T-helper 2 cell treated with Interferon-gamma antibody and Interleukin-4, amounts not matched to agents 5 μg/mL and 100 μg/mL, for 36 hours (primary cell): ENCODE data around the gene KCNMB2.
"Not testable (repeated sequence)": the region's sequence is repeated elsewhere in the genome, so short reads cannot be mapped to it uniquely, and the experiment has no call there.

Experiments
- DNase-seq: peaks from one replicate; pipeline ENCODE4 v3.0.0; 2021; ENCODE audit warnings: low spot score
- H3K27ac Mint-ChIP-seq: one replicate; pipeline ENCODE4 v1.8.0; 2021; ENCODE audit warnings: mild to moderate bottlenecking, mixed read lengths
- H3K27me3 Mint-ChIP-seq: one replicate; pipeline ENCODE4 v1.8.0; 2021; ENCODE audit warnings: low read depth, mixed read lengths
- H3K36me3 Mint-ChIP-seq: one replicate; pipeline ENCODE4 v1.8.0; 2021; ENCODE audit warnings: low read depth, mixed read lengths
- H3K4me1 Mint-ChIP-seq: one replicate; pipeline ENCODE4 v1.8.0; 2021; ENCODE audit warnings: low read depth, mixed read lengths
- H3K4me3 Mint-ChIP-seq: one replicate; pipeline ENCODE4 v1.8.0; 2022; ENCODE audit warnings: mild to moderate bottlenecking, moderate library complexity, mixed read lengths
- H3K9me3 Mint-ChIP-seq: one replicate; pipeline ENCODE4 v1.8.0; 2021; ENCODE audit warnings: mixed read lengths

The KCNMB2 gene

DNA sequence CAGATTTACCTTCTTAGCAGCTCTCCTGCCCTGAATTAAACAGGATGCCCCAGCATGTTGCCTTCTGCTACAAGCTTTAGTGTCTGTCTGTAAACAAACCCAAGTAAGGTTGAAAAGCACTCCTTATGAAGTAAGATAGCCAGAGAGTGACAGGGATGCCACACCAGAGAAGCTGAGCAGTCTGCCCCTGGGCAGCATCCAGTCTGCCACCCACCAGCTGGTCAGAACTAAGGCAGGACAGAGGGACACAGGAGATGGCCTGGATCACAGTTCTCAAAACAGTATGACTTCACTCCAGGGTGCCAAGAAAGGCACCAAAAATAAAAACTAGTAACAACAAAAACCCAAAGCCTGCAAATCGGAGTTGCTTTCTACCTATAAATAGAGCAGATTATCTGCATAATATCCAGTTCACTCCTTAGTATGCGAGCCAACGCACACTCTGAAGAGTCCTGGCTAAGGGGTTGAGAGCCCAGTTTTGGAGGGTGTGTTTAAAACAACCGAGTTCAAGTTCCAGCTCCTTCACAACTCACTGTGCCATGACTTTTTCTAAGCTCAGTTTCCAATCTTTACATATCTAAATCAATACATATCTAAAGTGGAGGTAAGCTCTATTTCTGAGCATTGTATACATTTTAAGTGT is 198.9 kb downstream of the KCNMB2 start:
- no peak overlapping the region for H3K27ac Mint-ChIP-seq
- H3K4me1 Mint-ChIP-seq = no peaks in the 10 kb centered on the region
- H3K4me3 Mint-ChIP-seq = no peak overlapping the region
- no peaks in the 10 kb centered on the region for H3K27me3 Mint-ChIP-seq
- H3K9me3 Mint-ChIP-seq = no peaks in the 10 kb centered on the region
- no peak for DNase-seq
- H3K36me3 Mint-ChIP-seq = no peaks in the 10 kb centered on the region

DNA sequence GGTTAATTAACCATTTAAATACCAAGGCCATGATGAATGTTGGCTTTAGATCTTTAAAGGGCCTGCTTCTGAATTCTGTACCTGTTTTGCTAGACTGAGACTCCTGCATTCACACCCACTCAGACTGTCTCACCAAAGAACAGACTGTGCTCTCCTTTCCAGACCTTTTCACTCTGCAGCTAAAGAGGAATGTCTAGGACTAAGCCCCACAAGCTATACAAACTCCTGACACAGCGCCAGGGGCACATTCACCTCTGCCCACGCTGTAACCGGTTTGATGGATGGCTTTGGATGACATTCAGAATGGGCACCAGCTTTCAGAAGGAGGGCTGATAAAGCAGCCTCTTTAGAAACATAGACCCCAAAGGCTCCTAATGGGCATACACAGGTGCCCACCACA is 200.1 kb downstream of the KCNMB2 start:
- Mint-ChIP-seq H3K27me3 (no peaks in the 10 kb centered on the region), H3K36me3 (no peaks in the 10 kb centered on the region), H3K27ac (no peak overlapping the region), H3K4me1 (no peaks in the 10 kb centered on the region), H3K9me3 (no peaks in the 10 kb centered on the region), H3K4me3 (no peak overlapping the region)
- no peak for DNase-seq

DNA sequence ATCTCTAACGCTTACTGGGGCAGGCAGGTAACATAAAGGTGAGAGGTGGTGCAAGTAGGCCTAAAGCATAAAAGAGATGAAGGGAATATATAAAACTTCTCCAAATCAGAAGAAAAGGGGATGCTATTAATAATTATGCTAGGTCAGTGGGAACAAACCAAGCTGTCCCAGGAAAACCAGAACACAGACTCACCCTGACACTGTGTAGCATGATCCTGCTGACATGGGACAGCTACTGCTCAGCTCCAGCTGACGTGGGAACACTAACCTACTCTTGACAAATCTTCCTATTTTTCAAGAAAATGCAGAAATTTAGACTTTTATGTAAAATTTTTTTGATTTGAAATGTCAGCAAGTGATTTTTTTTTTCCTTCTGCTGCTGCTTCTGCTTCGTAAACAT is 203.5 kb downstream of the KCNMB2 start:
- Mint-ChIP-seq H3K36me3 (no peaks in the 10 kb centered on the region), H3K4me1 (no peaks in the 10 kb centered on the region), H3K27ac (no peak overlapping the region), H3K27me3 (no peaks in the 10 kb centered on the region), H3K9me3 (no peaks in the 10 kb centered on the region), H3K4me3 (no peak overlapping the region)
- no peak for DNase-seq

DNA sequence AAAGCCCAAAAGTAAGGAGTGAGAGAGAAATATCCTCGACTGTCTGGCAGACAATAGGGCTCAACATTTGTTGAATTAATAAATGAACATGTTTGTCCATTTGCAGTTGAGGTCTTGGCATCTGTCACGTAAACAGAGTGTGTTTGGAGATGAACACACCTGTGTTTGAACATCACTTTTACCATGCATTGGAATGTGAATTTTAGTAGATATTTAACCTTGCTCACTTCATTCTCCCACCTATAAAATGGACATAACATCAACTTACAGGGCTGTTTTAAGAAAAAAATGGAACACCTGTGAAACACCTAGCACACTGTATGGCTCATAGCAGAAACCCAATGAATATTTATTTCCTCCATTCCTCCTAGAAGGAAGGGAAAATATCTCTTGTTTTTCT is 204.8 kb downstream of the KCNMB2 start:
- Mint-ChIP-seq H3K4me1 (no peaks in the 10 kb centered on the region), H3K27ac (no peak overlapping the region), H3K9me3 (no peaks in the 10 kb centered on the region), H3K4me3 (no peak overlapping the region), H3K27me3 (no peaks in the 10 kb centered on the region), H3K36me3 (no peaks in the 10 kb centered on the region)
- DNase-seq = no peak

DNA sequence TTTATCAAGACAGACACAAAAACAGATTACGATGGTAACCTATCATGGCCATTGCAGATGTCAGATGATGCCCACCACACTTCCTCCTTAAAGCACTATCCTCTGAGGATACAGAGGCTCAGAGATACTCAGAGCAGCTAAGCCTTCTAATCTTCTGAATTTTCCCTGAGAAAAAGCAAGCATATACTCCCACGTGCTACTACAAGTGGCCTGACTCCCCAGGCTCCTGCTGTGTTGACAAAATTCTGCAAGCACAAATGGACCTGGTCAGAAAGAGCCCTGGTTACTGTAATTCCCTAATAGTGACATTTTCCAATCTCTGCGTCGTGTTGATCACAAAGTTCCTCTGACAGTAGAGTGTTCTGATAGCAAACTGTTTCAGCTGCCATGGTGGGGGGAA is 207.1 kb downstream of the KCNMB2 start:
- no peak for DNase-seq
- H3K4me3 Mint-ChIP-seq = no peak overlapping the region
- H3K36me3 Mint-ChIP-seq = no peaks in the 10 kb centered on the region
- no peaks in the 10 kb centered on the region for H3K9me3 Mint-ChIP-seq
- H3K27me3 Mint-ChIP-seq = no peaks in the 10 kb centered on the region
- no peak overlapping the region for H3K27ac Mint-ChIP-seq
- H3K4me1 Mint-ChIP-seq = no peaks in the 10 kb centered on the region

GRCh38 chr3:178745861-178746655 is 209.8 kb downstream of the KCNMB2 start:
- not testable (repeated sequence) for H3K4me1 Mint-ChIP-seq, H3K27ac Mint-ChIP-seq, H3K4me3 Mint-ChIP-seq, H3K27me3 Mint-ChIP-seq, H3K36me3 Mint-ChIP-seq, H3K9me3 Mint-ChIP-seq, DNase-seq

DNA sequence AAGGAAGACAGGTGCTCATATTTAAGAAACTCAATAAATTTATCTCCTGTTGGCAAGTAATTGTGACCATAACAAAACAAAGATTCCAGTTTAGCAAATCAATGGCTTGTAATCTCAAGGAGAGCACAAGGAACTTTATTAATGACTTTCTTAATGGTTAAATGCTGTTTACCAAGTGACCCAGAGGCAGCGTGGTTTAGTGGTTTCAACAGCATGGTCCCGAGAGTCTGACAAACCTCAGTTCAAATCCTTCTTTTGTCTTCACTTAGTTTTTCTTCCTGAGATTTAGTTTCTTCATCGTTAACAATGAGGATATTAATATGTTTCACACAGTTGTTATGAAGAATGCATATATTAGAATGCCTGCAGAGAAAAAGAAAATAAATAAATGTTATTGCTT is 212.6 kb downstream of the KCNMB2 start:
- Mint-ChIP-seq H3K4me3 (no peak overlapping the region), H3K27ac (no peak overlapping the region), H3K36me3 (no peaks in the 10 kb centered on the region), H3K27me3 (no peaks in the 10 kb centered on the region), H3K9me3 (no peaks in the 10 kb centered on the region), H3K4me1 (no peaks in the 10 kb centered on the region)
- DNase-seq = no peak

DNA sequence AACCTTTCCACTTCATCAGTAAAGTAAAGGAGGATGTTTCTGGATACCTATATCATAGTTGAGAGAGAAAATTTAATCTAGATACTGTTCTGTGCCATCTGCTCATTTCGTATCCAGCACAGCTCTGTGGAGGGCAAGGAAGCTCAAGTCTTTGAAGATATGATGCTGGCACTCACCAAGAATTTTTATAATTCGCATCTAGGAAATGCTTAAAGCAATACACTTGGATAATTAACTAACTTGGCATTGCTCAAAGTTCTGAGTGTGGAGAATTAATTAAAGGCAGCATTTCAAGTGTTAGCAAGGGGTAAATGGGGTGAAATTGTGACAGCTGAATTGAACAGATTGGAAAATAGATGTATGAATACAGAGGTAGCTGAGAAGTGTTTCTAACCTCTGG is 213.2 kb downstream of the KCNMB2 start:
- no peaks in the 10 kb centered on the region for H3K27me3 Mint-ChIP-seq
- no peaks in the 10 kb centered on the region for H3K4me1 Mint-ChIP-seq
- H3K36me3 Mint-ChIP-seq = no peaks in the 10 kb centered on the region
- H3K9me3 Mint-ChIP-seq = no peaks in the 10 kb centered on the region
- no peak overlapping the region for H3K27ac Mint-ChIP-seq
- H3K4me3 Mint-ChIP-seq = no peak overlapping the region
- no peak for DNase-seq

DNA sequence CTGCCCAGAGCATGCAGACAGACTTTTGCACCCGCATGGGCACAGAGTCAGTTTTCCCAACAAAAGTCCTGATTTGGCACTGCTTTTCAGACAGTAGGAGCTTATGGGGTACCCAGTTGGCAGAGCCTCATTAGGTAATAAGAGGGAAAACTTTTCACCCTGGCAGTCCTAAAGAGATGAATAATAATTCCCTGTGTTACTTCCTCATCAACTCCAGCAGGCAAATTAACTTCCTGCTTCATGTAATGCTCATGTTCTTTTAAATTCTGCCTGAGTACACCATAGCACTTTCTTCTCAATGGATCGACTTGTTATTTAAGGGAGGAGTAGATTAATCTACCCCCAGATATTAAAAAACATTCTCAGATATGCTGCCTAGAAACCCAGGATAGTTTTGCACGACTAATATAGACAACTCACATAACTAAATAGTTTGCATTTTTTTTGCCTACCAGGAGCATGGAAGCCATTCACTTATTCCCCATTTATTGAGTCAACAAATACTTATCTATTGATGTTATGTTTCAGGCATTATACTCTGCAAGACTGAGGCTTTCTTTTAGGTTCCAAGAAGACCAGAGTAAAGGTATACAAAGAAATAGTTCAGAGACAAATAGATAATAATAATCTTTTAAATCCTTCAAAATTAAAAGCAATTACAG is 214.5 kb downstream of the KCNMB2 start:
- Mint-ChIP-seq H3K27me3 (no peaks in the 10 kb centered on the region), H3K27ac (no peak overlapping the region), H3K9me3 (no peaks in the 10 kb centered on the region), H3K4me1 (no peaks in the 10 kb centered on the region), H3K4me3 (no peak overlapping the region), H3K36me3 (no peaks in the 10 kb centered on the region)
- no peak for DNase-seq

GRCh38 chr3:178752843-178753242 is 216.6 kb downstream of the KCNMB2 start:
- Mint-ChIP-seq H3K9me3 (no peaks in the 10 kb centered on the region), H3K27ac (no peak overlapping the region), H3K4me1 (no peaks in the 10 kb centered on the region), H3K4me3 (no peak overlapping the region), H3K36me3 (no peaks in the 10 kb centered on the region), H3K27me3 (no peaks in the 10 kb centered on the region)
- DNase-seq = no peak

- H3K9me3 Mint-ChIP-seq = no peaks in the 10 kb centered on the region
- DNase-seq = no peak
- no peak overlapping the region for H3K4me3 Mint-ChIP-seq
- H3K36me3 Mint-ChIP-seq = no peaks in the 10 kb centered on the region
- no peaks in the 10 kb centered on the region for H3K4me1 Mint-ChIP-seq
- H3K27me3 Mint-ChIP-seq = no peaks in the 10 kb centered on the region
- H3K27ac Mint-ChIP-seq = no peak overlapping the region
Measured at GRCh38 chr3:178754852-178755510, 218.7 kb downstream of the KCNMB2 start.

- Mint-ChIP-seq H3K36me3 (no peaks in the 10 kb centered on the region), H3K27ac (no peak overlapping the region), H3K4me3 (no peak overlapping the region), H3K27me3 (no peaks in the 10 kb centered on the region), H3K9me3 (no peaks in the 10 kb centered on the region), H3K4me1 (no peaks in the 10 kb centered on the region)
- no peak for DNase-seq
Measured at GRCh38 chr3:178761024-178761423, 224.8 kb downstream of the KCNMB2 start.

DNA sequence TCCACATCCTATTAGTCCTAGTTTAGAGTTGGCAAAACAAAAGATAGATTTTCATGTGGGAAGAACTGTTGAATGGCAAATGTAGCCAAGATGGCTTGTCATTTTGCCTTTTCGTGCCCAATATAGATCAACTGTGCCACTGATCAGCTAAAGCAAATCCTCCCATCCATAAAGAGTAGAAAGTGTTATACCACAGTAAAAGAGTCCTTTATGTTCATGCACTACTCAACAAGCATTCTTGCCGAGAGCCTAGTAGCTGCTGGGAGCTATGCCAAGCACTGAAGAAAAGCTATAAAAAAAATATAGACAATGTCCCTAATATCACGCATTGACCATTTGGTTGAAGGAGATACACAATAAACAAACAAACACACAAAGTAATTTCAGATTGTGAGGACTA is 225.2 kb downstream of the KCNMB2 start:
- no peaks in the 10 kb centered on the region for H3K9me3 Mint-ChIP-seq
- H3K36me3 Mint-ChIP-seq = no peaks in the 10 kb centered on the region
- no peak for DNase-seq
- H3K27me3 Mint-ChIP-seq = no peaks in the 10 kb centered on the region
- no peak overlapping the region for H3K4me3 Mint-ChIP-seq
- no peak overlapping the region for H3K27ac Mint-ChIP-seq
- H3K4me1 Mint-ChIP-seq = no peaks in the 10 kb centered on the region

DNA sequence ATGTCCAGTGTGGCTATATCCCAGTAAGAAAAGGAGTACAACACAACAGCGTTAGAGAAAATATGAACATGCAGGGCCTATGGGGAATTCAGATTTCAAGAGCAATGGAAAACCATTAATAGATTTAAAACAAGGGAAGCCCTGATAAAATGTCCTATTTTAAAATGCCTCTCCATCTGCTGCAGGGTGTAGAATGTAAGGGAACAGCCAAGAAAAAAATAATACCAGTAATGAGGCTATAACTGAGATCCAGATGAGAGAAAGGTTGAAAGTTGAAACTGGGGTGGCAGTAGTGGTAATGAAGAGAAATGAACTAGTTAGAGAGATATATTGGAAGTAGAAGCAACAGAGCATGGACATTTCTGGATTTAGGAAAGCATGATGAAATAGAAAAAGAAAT is 226.1 kb downstream of the KCNMB2 start:
- DNase-seq = no peak
- no peaks in the 10 kb centered on the region for H3K4me1 Mint-ChIP-seq
- H3K27ac Mint-ChIP-seq = no peak overlapping the region
- no peak overlapping the region for H3K4me3 Mint-ChIP-seq
- H3K36me3 Mint-ChIP-seq = no peaks in the 10 kb centered on the region
- H3K27me3 Mint-ChIP-seq = no peaks in the 10 kb centered on the region
- no peaks in the 10 kb centered on the region for H3K9me3 Mint-ChIP-seq
